Vagina (tissue), 2 donors: Measurements from ENCODE around the gene AMBRA1. TPM values are rescaled to one million over a fixed set of nuclear protein-coding genes. Genes with fewer than 3 reads are reported as not detected.
A peak's percentile ranks its signal among the peaks of the same experiment; 100 is the strongest.
"Not testable (repeated sequence)": the region's sequence is repeated elsewhere in the genome, so short reads cannot be mapped to it uniquely, and the experiment has no call there.

ENCODE experiments used
- DNase-seq, 2 donors: peaks; one replicate each; pipeline ENCODE4 v3.0.0-alpha.2; 2017; ENCODE audit errors: extremely low spot score in 2 of 2
- H3K27ac ChIP-seq: fragments of 200-600 bp; sonication (generic); one replicate; pipeline ENCODE4 v1.5.1; 2019
- H3K27me3 ChIP-seq: fragments of 200-600 bp; sonication (generic); one replicate; pipeline ENCODE4 v1.5.1; 2019
- H3K36me3 ChIP-seq, 2 donors: fragments of 200-600 bp; sonication (generic); one replicate each; pipeline ENCODE4 v1.5.1; 2017 to 2019
- H3K4me1 ChIP-seq: fragments of 200-600 bp; sonication (generic); one replicate; pipeline ENCODE4 v1.5.1; 2019
- H3K4me3 ChIP-seq, 2 donors: fragments of 200-600 bp; sonication (generic); 1 replicate in 1 of 2; 2 replicates in 1 of 2; pipeline ENCODE4 v1.5.1; 2016 to 2019
- H3K9me3 ChIP-seq: fragments of 200-600 bp; sonication (generic); one replicate; pipeline ENCODE4 v1.5.1; 2019
- POLR2A ChIP-seq, 2 donors: fragments of 450-650 bp; IDR thresholded peaks; one replicate each; pipeline ENCODE4 v1.6.1; 2017; ENCODE audit warnings: antibody characterized with exemption in 2 of 2, mild to moderate bottlenecking in 2 of 2, moderate library complexity in 2 of 2
- POLR2AphosphoS5 ChIP-seq, 2 donors: sonication (generic); formaldehyde crosslinking; IDR thresholded peaks; one replicate each; pipeline ENCODE4 v1.9.0; 2017; ENCODE audit warnings: antibody characterized with exemption in 2 of 2, mild to moderate bottlenecking in 2 of 2, low read depth in 1 of 2; ENCODE audit not compliant: insufficient read depth in 1 of 2
- intact Hi-C: fragments of 100-400 bp; cut with DNase I; formaldehyde crosslinking; loops from one replicate; pipeline ENCODE4 v1.15.1; 2023
- total RNA-seq: library from RNA; depleted of rRNA; stranded (reverse); fragments of >200 nt; gene quantifications from one replicate; pipeline ENCODE4 v1.2.3, GENCODE V29; 2016
- TF ChIP-seq, protein P1 (sequence below), 3 experiments: fragments of 450-650 bp in 2 of 3; fragments of 200-600 bp in 1 of 3; sonication (generic) in 1 of 3; IDR thresholded peaks; one replicate each; pipeline ENCODE4 v1.5.1; 2017 to 2019; ENCODE audit warnings: antibody characterized with exemption in 3 of 3, mild to moderate bottlenecking in 2 of 3, moderate library complexity in 2 of 3

The AMBRA1 gene
- total RNA-seq, 1 donor from 2014 or later: 40.0 TPM

DNA sequence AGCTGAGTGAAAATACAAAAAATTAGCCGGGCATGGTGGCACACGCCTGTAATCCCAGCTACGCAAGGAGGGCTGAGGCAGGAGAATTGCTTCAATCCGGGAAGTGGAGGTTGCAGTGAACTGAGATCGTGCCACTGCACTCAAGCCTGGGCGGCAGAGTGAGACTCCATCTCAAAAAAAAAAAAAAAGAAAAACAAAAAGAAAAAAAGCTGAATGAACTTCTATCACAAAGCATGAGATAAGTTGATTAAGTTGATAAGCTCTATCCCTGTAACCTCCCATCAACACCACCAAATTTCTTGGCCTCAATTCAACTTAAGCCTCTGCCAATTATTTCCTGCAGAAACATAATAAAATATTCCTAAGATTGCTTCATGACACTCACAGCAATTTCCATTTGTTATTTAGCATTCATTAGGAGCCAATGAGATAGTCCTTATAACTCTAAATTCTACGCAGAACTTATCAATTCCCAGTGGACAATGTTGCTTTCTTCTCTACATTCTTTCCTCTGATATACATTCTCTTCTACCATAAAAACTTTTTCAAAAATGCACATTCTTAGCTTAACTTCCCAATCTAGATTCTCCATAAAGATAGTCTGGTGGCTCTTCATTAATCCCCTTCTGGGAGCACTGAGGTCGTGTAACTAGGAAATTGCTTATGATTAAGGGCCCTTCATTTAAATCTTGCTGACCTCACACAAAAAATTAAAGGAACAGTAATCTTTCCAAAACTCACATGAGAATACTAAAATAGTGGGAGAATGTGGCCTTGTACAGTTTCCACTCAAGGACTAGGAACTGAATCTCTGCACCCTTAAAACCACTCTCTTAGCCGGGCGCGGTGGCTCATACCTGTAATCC is 2.9 kb downstream of the AMBRA1 start:
- no peak for DNase-seq
- Histone ChIP-seq H3K4me3 (no peak overlapping the region), H3K4me1 (peaks cover 57% of the 10 kb centered on the region), H3K27me3 (no peaks in the 10 kb centered on the region), H3K27ac (peak overlapping the region; percentile 4), H3K9me3 (no peaks in the 10 kb centered on the region), H3K36me3 (no peaks in the 10 kb centered on the region)
- intact Hi-C loops: no loop called here
- TF ChIP-seq POLR2A (IDR thresholded peaks at IDR 0.05): no peak
- TF ChIP-seq, protein P1, sequence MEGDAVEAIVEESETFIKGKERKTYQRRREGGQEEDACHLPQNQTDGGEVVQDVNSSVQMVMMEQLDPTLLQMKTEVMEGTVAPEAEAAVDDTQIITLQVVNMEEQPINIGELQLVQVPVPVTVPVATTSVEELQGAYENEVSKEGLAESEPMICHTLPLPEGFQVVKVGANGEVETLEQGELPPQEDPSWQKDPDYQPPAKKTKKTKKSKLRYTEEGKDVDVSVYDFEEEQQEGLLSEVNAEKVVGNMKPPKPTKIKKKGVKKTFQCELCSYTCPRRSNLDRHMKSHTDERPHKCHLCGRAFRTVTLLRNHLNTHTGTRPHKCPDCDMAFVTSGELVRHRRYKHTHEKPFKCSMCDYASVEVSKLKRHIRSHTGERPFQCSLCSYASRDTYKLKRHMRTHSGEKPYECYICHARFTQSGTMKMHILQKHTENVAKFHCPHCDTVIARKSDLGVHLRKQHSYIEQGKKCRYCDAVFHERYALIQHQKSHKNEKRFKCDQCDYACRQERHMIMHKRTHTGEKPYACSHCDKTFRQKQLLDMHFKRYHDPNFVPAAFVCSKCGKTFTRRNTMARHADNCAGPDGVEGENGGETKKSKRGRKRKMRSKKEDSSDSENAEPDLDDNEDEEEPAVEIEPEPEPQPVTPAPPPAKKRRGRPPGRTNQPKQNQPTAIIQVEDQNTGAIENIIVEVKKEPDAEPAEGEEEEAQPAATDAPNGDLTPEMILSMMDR (IDR thresholded peaks at IDR 0.05): no peak
- TF ChIP-seq POLR2AphosphoS5 (IDR thresholded peaks at IDR 0.05; ENCODE audit: insufficient read depth in 1 of 2, low read depth in 1 of 2): no peak

DNA sequence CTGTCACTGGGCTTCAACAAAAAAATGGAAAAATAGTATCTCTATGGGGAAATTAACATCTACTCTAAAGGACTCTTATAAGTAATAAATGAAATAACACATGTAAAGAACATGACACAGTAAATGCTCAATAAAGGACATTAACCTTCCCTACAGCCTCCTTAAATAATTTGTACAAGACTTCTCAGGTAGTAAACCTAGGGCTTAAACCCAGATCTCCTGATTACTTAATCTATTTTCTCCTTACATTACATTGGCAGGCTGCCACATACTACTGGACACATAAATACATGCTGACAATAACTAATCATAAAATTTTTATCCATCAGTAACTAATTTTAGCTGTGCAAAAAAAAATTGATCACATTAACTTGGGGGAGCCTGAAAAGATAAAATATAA is 4.9 kb downstream of the AMBRA1 start:
- DNase-seq: no peak
- Histone ChIP-seq H3K36me3 (no peaks in the 10 kb centered on the region), H3K4me1 (peaks cover 52% of the 10 kb centered on the region), H3K27ac (no peak overlapping the region), H3K4me3 (no peak overlapping the region), H3K27me3 (no peaks in the 10 kb centered on the region), H3K9me3 (no peaks in the 10 kb centered on the region)
- TF ChIP-seq, protein P1 (IDR thresholded peaks at IDR 0.05): no peak
- TF ChIP-seq POLR2A (IDR thresholded peaks at IDR 0.05) (no peak), POLR2AphosphoS5 (IDR thresholded peaks at IDR 0.05; ENCODE audit: insufficient read depth in 1 of 2, low read depth in 1 of 2) (no peak)
- intact Hi-C loops: no loop called here

DNA sequence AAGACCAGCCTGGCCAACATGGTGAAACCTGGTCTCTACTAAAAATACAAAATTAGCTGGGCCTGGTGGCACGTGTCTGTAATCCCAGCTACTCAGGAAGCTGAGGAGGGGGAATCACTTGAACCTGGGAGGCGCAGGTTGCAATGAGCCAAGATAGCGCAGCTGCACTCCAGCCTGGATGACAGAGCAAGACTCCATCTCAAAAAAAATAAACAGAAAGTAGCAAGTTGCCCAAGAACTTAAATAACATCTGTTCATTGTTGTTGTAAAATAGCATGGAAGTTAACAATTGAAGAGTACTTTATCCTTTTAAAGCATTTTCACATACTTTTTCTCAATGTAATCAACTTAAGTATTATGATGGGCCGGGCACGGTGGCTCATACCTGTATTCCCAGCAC is 5.7 kb downstream of the AMBRA1 start:
- intact Hi-C loops: no loop called here
- TF ChIP-seq, protein P1 (IDR thresholded peaks at IDR 0.05): no peak
- no peak for TF ChIP-seq POLR2A (IDR thresholded peaks at IDR 0.05)
- no peak for TF ChIP-seq POLR2AphosphoS5 (IDR thresholded peaks at IDR 0.05; ENCODE audit: insufficient read depth in 1 of 2, low read depth in 1 of 2)
- no peaks in the 10 kb centered on the region for H3K36me3 ChIP-seq
- H3K27me3 ChIP-seq: no peaks in the 10 kb centered on the region
- no peak overlapping the region for H3K4me3 ChIP-seq
- no peak for DNase-seq
- no peaks in the 10 kb centered on the region for H3K9me3 ChIP-seq
- no peak overlapping the region for H3K27ac ChIP-seq
- peaks cover 51% of the 10 kb centered on the region for H3K4me1 ChIP-seq

DNA sequence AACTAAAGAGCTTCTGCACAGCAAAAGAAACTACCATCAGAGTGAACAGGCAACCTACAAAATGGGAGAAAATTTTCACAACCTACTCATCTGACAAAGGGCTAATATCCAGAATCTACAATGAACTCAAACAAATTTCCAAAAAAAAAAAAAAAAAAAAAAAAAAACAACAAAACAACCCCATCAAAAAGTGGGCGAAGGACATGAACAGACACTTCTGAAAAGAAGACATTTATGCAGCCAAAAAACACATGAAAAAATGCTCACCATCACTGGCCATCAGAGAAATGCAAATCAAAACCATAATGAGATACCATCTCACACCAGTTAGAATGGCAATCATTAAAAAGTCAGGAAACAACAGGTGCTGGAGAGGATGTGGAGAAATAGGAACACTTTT is 10.3 kb downstream of the AMBRA1 start:
- H3K4me3 ChIP-seq, H3K4me1 ChIP-seq, intact Hi-C loops: not testable (repeated sequence)

DNA sequence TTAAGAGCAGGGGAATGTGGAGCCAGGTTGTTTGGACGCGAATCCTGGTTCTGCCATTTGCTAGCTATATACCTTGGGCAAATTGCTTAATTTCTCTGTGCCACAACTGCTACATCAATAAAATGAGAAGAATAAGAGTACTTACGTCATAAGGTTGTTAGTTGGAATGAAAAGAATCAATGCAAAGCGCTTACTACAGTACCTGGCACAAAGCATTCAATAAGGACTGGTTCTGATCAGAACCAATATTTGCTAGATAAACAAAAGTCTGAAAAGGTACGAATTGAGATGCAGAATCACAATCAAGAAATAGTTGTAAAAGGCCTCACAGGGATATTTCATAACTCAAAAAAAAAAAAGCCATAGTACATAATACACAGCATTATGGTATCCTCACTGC is 11.2 kb downstream of the AMBRA1 start:
- Histone ChIP-seq H3K36me3 (no peaks in the 10 kb centered on the region), H3K9me3 (no peaks in the 10 kb centered on the region), H3K27ac (no peak overlapping the region), H3K4me1 (no peaks in the 10 kb centered on the region), H3K27me3 (no peaks in the 10 kb centered on the region), H3K4me3 (no peak overlapping the region)
- TF ChIP-seq POLR2A (IDR thresholded peaks at IDR 0.05) (no peak), POLR2AphosphoS5 (IDR thresholded peaks at IDR 0.05; ENCODE audit: insufficient read depth in 1 of 2, low read depth in 1 of 2) (no peak)
- TF ChIP-seq, protein P1 (IDR thresholded peaks at IDR 0.05): no peak
- no peak for DNase-seq
- intact Hi-C loops: no loop called here

More for the DNA sequence above, 10.3 kb downstream of the AMBRA1 start:
- H3K9me3 ChIP-seq, H3K36me3 ChIP-seq, H3K27ac ChIP-seq, DNase-seq, H3K27me3 ChIP-seq: not testable (repeated sequence)
